Activated CD4-positive, CD25-positive, alpha-beta regulatory T cell (primary cell): ENCODE data around the gene IGSF21.

ENCODE experiments used
- DNase-seq, 4 experiments: peaks; one replicate each; lab custom pipeline; 2025; lab: John Stamatoyannopoulos, UW

IGSF21 gene

DNA sequence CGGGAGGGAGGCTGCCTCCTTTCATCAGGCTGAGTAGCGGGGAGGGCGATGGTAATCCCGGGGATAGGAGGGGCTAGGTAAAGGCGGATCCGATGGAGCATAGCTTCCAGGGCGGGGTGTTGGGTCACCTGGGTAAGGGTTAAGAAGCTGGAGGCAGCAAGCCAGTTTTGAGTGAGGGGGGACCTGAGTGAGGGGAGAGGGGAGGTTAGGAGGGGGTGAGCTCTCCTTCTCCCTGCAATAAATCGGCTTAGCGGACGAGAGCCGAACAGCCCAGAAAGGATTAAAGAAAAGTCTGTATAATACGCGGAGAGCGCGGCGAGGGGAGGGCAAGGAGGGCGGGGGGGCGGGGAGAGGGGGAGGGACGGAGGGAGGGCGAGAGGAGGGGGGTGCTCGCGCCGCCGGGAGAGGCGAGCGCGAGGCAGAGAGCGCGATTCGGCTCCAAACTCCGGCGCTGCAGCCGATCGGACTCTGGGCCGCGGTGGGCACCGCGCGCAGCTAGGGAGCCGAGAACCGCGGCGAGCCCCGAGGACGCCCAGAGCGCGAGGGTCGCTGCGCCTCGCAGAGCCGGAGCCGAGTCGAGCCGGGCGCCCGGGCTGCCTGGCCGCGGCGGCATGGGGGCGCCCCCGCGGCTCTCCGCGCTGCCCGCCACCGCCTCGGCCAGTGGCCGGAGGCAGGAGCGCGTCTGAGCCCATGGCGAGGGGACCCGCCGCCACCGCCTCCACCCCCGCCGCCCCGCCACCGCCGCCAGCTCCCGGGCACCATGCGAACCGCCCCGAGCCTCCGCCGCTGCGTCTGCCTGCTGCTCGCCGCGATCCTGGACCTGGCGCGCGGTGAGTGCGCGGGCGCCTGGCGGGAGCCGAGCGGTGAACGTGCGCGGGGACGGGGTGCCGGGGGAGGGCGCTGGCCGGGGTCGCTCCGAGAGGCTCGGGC lies at the start of gene IGSF21:
Gene IGSF21 (plus strand): TSS at position 430 of the 930 bp plus-strand sequence. CDS start 331 bp downstream, at position 761.
- DNase-seq, result no peak

GRCh38 chr1:18058206-18058921 lies 49.2 kb upstream of the IGSF21 start:
- DNase-seq, result no peak

DNA sequence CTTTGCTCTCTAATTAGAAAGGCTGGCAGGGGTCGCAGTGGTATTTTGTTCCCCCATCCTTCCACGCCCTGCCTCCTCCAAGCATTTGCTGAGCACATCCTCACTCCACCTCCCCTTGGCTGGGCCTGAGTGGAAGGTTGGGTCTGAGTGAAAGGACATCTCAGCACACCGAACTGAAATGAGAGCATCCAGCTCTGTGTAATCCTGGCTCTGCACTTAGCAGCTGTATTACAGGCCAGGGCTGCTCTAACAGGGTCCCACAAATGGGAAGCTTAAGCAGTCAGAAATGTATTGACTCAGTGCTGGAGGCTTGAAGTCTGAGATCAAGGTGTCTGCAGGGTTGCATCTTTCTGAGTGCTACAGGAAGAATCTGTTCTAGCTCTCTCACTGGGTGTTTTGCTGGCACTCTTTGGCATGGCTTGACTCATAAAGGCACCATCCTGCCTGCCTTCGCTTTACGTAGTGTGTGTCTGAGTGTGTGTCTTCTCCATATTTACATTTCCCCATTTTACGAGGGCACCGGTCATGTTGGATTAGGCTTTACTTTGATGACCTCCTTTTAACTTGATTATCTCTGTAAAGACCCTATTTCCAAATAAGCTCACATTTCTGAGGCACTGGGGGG lies 48.5 kb upstream of the IGSF21 start:
- no peak for DNase-seq

- no peak for DNase-seq
Measured at GRCh38 chr1:18060366-18060765, 47.2 kb upstream of the IGSF21 start.

DNA sequence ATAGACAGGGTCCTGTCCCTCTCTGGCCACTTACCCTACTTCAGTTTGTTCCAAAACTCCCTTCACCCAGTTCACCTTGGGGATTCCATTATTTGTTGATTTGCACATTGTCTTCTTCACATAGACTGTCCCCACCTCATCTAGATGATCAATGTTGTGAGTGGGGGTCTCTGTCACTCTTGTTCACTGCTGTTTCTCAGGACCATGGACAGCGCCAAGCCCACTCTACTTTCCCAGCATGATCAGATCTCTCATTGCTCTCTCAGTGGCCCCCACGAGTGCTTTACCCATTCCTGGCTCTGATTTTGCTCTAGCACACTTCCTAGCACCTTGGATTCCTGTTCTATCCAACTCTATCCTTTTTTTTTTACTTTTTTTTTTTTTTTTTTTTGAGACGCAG lies 45.4 kb upstream of the IGSF21 start:
- DNase-seq, result no peak

- DNase-seq, result no peak
Measured at GRCh38 chr1:18064534-18064933, 43.1 kb upstream of the IGSF21 start.

DNA sequence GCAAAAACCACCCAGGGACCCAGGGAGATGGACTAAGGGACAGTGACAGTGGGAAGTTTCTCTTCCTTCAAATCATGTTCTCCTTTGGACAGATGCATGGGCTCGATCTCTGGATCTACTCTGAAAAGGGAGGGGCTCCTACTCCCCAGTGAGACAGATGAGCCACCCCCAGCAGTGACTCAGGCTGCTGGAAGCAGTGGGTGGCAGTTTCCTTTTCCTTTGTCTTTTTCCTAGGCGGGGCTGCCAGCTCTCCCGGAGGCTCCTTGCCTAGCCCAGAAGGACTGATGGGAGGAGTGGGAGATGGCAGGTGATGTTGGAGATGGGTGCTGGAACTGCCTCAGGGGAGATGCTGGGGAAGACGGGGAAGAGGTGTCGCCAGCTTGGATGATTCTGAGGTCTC lies 41.0 kb upstream of the IGSF21 start:
- DNase-seq, result no peak

GRCh38 chr1:18069903-18070302 lies 37.7 kb upstream of the IGSF21 start:
- DNase-seq, result no peak

DNA sequence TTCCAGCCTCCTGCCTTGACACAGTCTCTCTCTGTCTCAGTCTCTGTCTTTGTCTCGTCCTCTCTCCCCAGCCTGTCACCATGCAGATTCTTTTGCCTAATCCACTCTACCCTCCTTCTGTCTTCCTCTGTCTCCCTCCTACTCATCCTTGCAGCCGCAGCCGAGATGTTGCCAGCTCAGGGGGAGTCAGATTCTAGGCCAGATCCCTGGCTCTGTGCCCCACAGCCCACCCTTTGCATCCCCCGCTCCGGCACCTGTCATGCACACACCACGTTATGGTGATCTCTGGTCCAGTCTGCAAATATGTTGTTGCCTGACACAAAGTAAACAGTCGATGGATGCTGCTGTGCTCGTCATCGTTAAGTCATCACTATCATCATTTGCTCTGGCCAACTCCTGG lies 35.5 kb upstream of the IGSF21 start:
- no peak for DNase-seq

- no peak for DNase-seq
Measured at GRCh38 chr1:18073066-18073642, 34.4 kb upstream of the IGSF21 start.

DNA sequence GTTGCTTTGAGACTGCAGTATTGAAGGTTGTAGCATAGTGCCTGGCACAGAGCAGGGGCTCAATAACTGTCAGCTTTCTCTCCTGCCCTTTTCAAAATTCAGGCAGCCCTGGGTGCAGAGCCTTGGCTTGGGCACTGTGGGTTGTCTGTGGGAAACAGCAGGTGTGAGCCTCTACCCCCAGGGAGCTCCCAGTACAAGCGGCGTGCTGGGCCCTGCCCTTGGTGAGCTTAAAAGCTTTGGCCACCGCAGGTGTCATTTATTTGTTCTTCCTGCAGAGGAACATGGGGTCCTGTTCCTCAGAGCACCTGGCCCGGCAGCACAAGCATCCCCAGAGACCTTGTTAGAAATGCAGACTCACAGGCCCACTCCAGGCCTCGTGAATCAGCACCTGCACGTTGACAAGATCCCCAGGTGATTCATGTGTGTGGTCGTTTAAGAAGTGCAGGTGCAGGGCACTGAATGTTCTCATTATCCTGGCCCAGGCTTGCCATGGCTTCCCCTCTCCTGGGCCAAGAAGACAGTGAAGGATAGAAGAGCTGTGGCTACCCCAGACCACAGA lies 29.9 kb upstream of the IGSF21 start:
- no peak for DNase-seq

DNA sequence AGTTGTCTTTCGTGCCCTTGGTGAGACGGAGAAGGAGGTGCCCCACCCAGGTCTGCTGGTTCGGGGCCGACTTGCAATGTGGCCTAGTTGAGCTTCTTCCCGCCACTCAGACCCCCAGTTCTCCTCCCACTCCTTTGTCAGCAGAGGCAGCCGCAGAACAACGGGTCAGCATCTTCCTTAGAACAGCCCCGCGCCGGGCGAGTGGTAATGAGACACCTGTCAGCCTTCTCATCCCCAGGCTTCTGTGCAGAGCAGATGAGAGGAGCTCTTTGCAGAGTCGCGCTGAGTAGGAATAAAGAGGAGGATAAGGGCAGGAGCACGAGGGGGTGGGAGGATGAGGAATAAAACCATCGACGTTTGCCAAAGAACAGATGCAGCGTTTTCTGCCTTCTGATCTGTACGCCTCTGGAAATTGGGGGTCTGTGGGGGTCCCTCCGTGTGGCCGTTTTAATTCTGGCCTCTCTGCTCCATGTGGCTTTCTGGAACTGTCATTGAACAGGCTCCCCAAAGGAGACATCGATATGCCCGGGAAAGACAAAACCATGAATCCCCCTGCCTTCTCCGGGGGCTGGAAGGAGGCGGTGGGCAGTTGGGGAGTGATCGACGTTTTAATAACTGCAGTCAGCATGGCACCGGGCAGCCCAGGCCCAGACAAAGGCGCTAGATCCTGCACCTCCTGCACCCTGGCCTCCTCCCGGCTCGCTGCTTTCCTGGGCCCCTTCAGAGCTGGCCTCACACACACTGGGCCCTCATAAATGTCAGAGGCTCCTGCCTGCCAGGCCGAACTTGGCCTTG lies 27.5 kb upstream of the IGSF21 start:
- DNase-seq, result no peak

GRCh38 chr1:18085387-18086074 lies 22.1 kb upstream of the IGSF21 start:
- DNase-seq, result no peak

DNA sequence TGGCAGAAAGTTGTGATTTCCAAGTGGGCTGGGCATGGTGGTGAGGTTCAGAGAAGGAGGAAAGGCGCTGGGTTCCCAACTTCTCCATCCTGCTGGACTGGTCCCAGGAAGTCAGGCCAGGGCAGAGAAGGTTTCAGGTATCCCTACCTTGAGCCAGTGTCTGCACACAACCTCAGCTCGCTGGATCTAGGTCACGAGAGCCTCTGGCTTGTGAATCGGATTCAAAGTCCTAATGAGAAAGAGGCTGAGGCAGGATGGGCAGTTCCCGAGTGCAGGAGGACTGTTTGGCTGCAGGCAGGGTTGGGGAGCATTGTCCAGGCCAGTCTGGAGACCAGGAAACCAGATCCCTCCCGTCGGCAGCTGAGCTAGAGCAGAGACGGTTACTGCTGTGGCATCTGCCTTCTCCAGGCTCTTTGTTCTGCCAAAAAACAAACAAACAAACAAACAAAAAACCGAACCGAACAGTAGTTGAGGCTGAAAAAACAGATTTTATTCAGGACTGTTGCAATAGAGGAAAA lies 19.5 kb upstream of the IGSF21 start:
- no peak for DNase-seq

- DNase-seq, result no peak
Measured at GRCh38 chr1:18089488-18089887, 18.1 kb upstream of the IGSF21 start.

- DNase-seq, result no peak
Measured at GRCh38 chr1:18090636-18091035, 17.0 kb upstream of the IGSF21 start.

DNA sequence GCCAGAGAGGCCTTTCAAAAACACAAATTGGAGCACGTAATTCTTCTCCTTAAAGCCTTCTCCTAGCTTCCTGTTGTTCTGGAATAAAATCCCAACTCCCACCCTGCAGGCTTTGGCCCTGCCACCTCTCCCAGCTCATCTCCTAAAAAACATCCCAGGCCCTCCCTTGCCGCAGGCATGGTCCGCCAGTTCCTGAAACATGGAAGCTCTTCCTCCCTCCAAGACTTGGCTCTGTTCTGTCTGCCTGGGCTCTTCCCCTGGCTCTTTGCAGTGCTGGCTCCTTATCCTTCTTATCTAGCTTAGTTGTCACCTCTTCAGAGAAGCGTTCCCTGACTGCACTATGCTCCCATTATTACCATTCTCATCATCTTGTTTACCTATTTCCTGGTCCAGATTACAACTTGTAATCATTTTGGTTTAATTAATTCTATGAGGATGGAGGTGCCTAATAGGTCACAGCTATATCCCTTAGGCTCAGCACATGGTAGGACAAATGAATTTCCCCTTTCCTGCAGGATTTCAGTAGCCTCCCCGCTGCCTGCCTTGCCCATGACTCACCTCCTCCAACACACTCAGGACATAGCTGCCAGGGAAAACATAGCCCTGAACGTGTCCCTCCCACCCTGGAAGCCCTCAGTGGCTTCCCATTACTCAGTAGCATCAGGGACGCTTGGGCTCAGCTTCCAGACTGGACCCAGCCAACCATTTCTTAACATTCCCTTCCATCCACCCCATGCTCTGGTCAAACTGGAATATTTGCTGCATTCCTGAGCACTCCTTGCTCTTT lies 15.7 kb upstream of the IGSF21 start:
- no peak for DNase-seq

DNA sequence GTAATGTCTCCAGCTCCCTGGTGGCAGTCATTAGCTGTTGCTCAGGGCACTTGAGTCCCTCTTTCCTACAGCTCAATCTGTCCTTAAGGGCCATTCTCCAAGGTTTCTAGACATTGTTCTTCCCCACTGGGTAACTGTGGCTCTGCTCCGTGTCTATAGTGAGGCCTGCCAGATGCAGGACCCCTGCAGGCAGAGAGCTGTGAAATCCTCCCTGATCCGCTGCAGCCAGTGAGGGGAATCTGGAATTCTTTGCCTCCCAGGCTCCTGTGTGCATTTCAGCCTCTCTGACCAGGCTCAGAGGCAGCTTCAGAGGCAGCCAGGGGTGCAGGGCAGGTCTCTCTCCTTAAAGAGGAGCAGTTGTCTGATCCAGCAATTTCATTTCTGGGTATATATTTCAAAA lies 14.4 kb upstream of the IGSF21 start:
- DNase-seq, result no peak

DNA sequence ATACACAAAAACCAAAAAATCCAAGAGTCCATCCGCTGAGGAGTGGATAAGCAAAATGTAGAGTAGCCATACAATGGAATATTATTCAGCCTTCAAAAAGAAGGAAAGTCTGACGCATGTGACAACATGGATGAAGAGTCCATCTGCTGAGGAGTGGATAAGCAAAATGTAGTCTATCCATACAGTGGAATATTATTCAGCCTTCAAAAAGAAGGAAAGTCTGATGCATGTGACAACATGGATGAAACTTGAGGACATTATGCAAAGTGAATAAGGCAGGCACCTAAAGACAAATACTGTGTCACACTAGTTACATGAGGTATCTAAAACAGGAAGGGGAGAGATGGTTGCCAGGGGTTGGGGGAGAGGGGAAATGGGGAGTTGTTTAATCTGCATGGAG lies 14.0 kb upstream of the IGSF21 start:
- DNase-seq, result no peak

- no peak for DNase-seq
Measured at GRCh38 chr1:18094096-18094495, 13.5 kb upstream of the IGSF21 start.
